Caco-2 (cell line): ENCODE data around the gene SNX20. TPM values are rescaled to one million over a fixed set of nuclear protein-coding genes. Genes with fewer than 3 reads are reported as not detected.

Experiments
- BruUV-seq: library from RNA; stranded (reverse); fragments of 400-500 nt; replicated peaks from 2 replicates; lab custom pipeline; 2021; lab: Mats Ljungman, UMichigan
- CTCF ChIA-PET: fragments of 300-600 bp; sonication (Branson Sonifier 250); formaldehyde crosslinking; loops from one replicate; lab custom pipeline; 2022; ENCODE audit warnings: antibody characterized with exemption; lab: Charles Lee
- POLR2A ChIA-PET: fragments of 300-600 bp; sonication (Branson Sonifier 250); formaldehyde crosslinking; loops from one replicate; lab custom pipeline; 2022; ENCODE audit warnings: antibody characterized with exemption; lab: Charles Lee
- DNase-seq, 2 experiments: peaks; one replicate each; pipeline versions ENCODE4 v3.0.0 to v3.0.0-alpha.2; 2020 to 2022
- H3K27me3 ChIP-seq: replicated peaks from 2 replicates; pipeline ENCODE4 v1.6.0; 2011; ENCODE audit warnings: low read length; ENCODE audit not compliant: control insufficient read depth, insufficient read depth
- H3K36me3 ChIP-seq: 2 replicates; pipeline ENCODE4 v1.5.1; 2011; ENCODE audit warnings: low read length; ENCODE audit not compliant: control insufficient read depth, insufficient read depth
- H3K4me1 ChIP-seq: fragments of 250-450 bp; sonication (Bioruptor Pico); 2 replicates; pipeline ENCODE4 v1.5.1; 2020; ENCODE audit warnings: mild to moderate bottlenecking
- H3K4me3 ChIP-seq: 2 replicates; pipeline ENCODE4 v1.5.1; 2011; ENCODE audit warnings: low read depth, mild to moderate bottlenecking, control low read depth, low read length
- H3K9me3 ChIP-seq: fragments of 250-450 bp; sonication (Bioruptor Pico); 2 replicates; pipeline ENCODE4 v1.5.1; 2020; ENCODE audit warnings: mild to moderate bottlenecking, moderate library complexity
- H3K27ac Mint-ChIP-seq: one replicate; pipeline ENCODE4 v1.8.0; 2022; ENCODE audit warnings: mixed read lengths; ENCODE audit not compliant: unreplicated experiment
- H3K27me3 Mint-ChIP-seq: one replicate; pipeline ENCODE4 v1.8.0; 2022; ENCODE audit warnings: mixed read lengths; ENCODE audit not compliant: insufficient read depth, unreplicated experiment
- H3K36me3 Mint-ChIP-seq: one replicate; pipeline ENCODE4 v1.8.0; 2022; ENCODE audit warnings: mild to moderate bottlenecking, mixed read lengths; ENCODE audit not compliant: insufficient read depth, unreplicated experiment
- H3K4me1 Mint-ChIP-seq: one replicate; pipeline ENCODE4 v1.8.0; 2022; ENCODE audit warnings: low read depth, mixed read lengths; ENCODE audit not compliant: unreplicated experiment
- H3K4me3 Mint-ChIP-seq: one replicate; pipeline ENCODE4 v1.8.0; 2022; ENCODE audit warnings: mild to moderate bottlenecking, moderate library complexity, mixed read lengths; ENCODE audit not compliant: unreplicated experiment
- H3K9me3 Mint-ChIP-seq: one replicate; pipeline ENCODE4 v1.8.0; 2022; ENCODE audit warnings: mixed read lengths; ENCODE audit not compliant: unreplicated experiment
- CTCF ChIP-seq, 2 experiments: fragments of 200-600 bp in 1 of 2; IDR thresholded peaks; 1 replicate in 1 of 2; 2 replicates in 1 of 2; pipeline versions ENCODE4 v1.5.1 to v1.8.0; 2011 to 2022; ENCODE audit warnings: antibody characterized with exemption in 1 of 2, control low read depth in 1 of 2, inconsistent platforms in 1 of 2, low read depth in 1 of 2, low read length in 1 of 2, mild to moderate bottlenecking in 1 of 2, moderate library complexity in 1 of 2; ENCODE audit not compliant: insufficient read depth in 1 of 2, severe bottlenecking in 1 of 2, unreplicated experiment in 1 of 2
- intact Hi-C: fragments of 100-400 bp; cut with micrococcal nuclease; formaldehyde crosslinking; loops from one replicate; pipeline ENCODE4 v1.10.0; 2022; ENCODE audit not compliant: unreplicated experiment
- total RNA-seq: library from RNA; stranded (reverse); gene quantifications from 2 replicates; pipeline ENCODE4 v1.2.3, GENCODE V29; 2022

The SNX20 gene
- total RNA-seq, 1 experiment from 2014 or later: not detected

DNA sequence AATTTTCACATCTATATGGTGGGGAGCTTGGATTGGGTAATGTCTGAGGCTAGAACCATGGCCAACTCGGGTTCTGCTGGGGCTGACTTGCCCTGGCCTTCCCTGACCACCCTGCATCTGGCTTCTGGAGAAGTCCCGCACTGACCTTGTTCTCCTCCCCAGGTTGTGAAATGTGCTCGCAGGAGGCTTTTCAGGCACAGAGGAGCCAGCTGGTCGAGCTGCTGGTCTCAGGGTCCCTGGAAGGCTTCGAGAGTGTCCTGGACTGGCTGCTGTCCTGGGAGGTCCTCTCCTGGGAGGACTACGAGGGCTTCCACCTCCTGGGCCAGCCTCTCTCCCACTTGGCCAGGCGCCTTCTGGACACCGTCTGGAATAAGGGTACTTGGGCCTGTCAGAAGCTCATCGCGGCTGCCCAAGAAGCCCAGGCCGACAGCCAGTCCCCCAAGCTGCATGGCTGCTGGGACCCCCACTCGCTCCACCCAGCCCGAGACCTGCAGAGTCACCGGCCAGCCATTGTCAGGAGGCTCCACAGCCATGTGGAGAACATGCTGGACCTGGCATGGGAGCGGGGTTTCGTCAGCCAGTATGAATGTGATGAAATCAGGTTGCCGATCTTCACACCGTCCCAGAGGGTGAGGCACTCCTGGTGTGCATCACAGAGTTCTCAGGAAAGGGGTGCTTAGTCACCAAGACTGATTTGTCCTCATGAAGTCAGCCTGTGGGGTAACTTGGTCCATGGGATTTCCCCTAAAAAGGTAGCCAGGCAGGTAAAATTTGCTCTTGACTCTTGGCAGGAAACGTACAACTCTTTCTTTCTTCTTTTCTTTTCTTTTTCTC lies 18.4 kb upstream of the SNX20 start:
- H3K9me3 Mint-ChIP-seq: peaks cover 9% of the 10 kb centered on the region
- H3K4me1 Mint-ChIP-seq: peaks cover 8% of the 10 kb centered on the region
- no peak overlapping the region for H3K4me3 Mint-ChIP-seq
- no peak for TF ChIP-seq CTCF (IDR thresholded peaks at IDR 0.05; ENCODE audit: insufficient read depth in 1 of 2, low read depth in 1 of 2, low read length in 1 of 2, severe bottlenecking in 1 of 2, unreplicated experiment in 1 of 2)
- Histone ChIP-seq H3K27me3 (no peaks in the 10 kb centered on the region), H3K4me1 (peaks cover 12% of the 10 kb centered on the region), H3K4me3 (no peak overlapping the region), H3K36me3 (no peaks in the 10 kb centered on the region; the same call in 1 of the 2 replicates), H3K9me3 (peaks cover 14% of the 10 kb centered on the region)
- H3K36me3 Mint-ChIP-seq: peaks cover 5% of the 10 kb centered on the region
- H3K27ac Mint-ChIP-seq: no peak overlapping the region
- H3K27me3 Mint-ChIP-seq: no peaks in the 10 kb centered on the region
- intact Hi-C loops: no loop called here
- no TSS peak for BruUV-seq
- ChIA-PET POLR2A (no interaction called here), CTCF (no interaction called here)
- DNase-seq: no peak

- TF ChIP-seq CTCF (IDR thresholded peaks at IDR 0.05; ENCODE audit: insufficient read depth in 1 of 2, low read depth in 1 of 2, low read length in 1 of 2, severe bottlenecking in 1 of 2, unreplicated experiment in 1 of 2): no peak
- intact Hi-C loops: no loop called here
- 0 out of 2 replicates have a peak, but pooled peaks cover 5% of the 10 kb centered on the region for H3K9me3 ChIP-seq
- CTCF ChIA-PET: interaction anchor here (1.1 kb wide), 1 partner anchor 108 kb away, joined by 3 read pairs; no protein-coding TSS in a partner anchor
- DNase-seq: peak in 1 of 2 experiments; percentile 29
- H3K27ac Mint-ChIP-seq: no peak overlapping the region
- H3K27me3 Mint-ChIP-seq: no peaks in the 10 kb centered on the region
- POLR2A ChIA-PET: no interaction called here
- no peaks in the 10 kb centered on the region for H3K36me3 ChIP-seq
- H3K4me3 ChIP-seq: no peak overlapping the region
- BruUV-seq: no TSS peak
- H3K4me1 Mint-ChIP-seq: peaks cover 9% of the 10 kb centered on the region
- no peaks in the 10 kb centered on the region for H3K36me3 Mint-ChIP-seq
- H3K4me1 ChIP-seq: peaks cover 12% of the 10 kb centered on the region
- no peaks in the 10 kb centered on the region for H3K9me3 Mint-ChIP-seq
- H3K4me3 Mint-ChIP-seq: no peak overlapping the region
- H3K27me3 ChIP-seq: no peaks in the 10 kb centered on the region
These were observed 17.0 kb upstream of the SNX20 start for GRCh38 chr16:50697881-50698767.

DNA sequence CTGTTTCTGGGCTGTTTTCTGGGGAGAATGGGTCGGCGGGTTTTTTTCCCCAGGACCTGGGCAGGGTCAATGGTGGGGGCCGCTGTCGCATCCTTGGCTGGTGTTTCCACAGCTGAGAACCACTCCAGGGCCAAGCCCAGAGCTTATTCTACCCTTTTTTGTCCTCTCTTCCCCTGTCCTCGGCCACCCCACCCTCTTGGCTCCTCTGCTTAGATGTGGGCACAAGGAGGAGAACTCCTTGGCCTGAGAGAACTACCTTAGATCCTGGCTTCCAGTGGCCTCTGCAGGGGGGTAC lies 16.3 kb upstream of the SNX20 start:
- intact Hi-C loops: no loop called here
- Histone ChIP-seq H3K27me3 (no peaks in the 10 kb centered on the region), H3K36me3 (no peaks in the 10 kb centered on the region), H3K4me1 (peaks cover 12% of the 10 kb centered on the region), H3K9me3 (no peaks in the 10 kb centered on the region), H3K4me3 (no peak overlapping the region)
- BruUV-seq: no TSS peak
- no peak for TF ChIP-seq CTCF (IDR thresholded peaks at IDR 0.05; ENCODE audit: insufficient read depth in 1 of 2, low read depth in 1 of 2, low read length in 1 of 2, severe bottlenecking in 1 of 2, unreplicated experiment in 1 of 2)
- no peak overlapping the region for H3K4me3 Mint-ChIP-seq
- peaks cover 1% of the 10 kb centered on the region for H3K27me3 Mint-ChIP-seq
- no peaks in the 10 kb centered on the region for H3K9me3 Mint-ChIP-seq
- CTCF ChIA-PET: interaction anchor here (0.6 to 3.0 kb wide), 3 partner anchors 109 to 208 kb away, joined by 3 to 9 read pairs (median 3); no protein-coding TSS in a partner anchor
- POLR2A ChIA-PET: no interaction called here
- peaks cover 15% of the 10 kb centered on the region for H3K4me1 Mint-ChIP-seq
- no peak overlapping the region for H3K27ac Mint-ChIP-seq
- no peak for DNase-seq
- no peaks in the 10 kb centered on the region for H3K36me3 Mint-ChIP-seq
